HepG2 (cell line): ENCODE data around the gene B4GALT3. TPM values are rescaled to one million over a fixed set of nuclear protein-coding genes. Genes with fewer than 3 reads are reported as not detected.

Source experiments
- BRF2 ChIP-seq: sonication (generic); formaldehyde crosslinking; IDR thresholded peaks from 2 replicates; pipeline ENCODE4 v1.8.1; 2022; ENCODE audit warnings: mild to moderate bottlenecking, missing genetic modification reagents
- CREBL2 ChIP-seq: sonication (generic); formaldehyde crosslinking; IDR thresholded peaks from 2 replicates; pipeline ENCODE4 v1.8.1; 2023; ENCODE audit warnings: missing genetic modification reagents, mild to moderate bottlenecking, borderline replicate concordance
- GMEB1 ChIP-seq: sonication (generic); formaldehyde crosslinking; IDR thresholded peaks from 2 replicates; pipeline ENCODE4 v1.5.1; 2020; ENCODE audit warnings: missing genetic modification reagents, mild to moderate bottlenecking, borderline replicate concordance
- HCFC1 ChIP-seq: fragments of 150-350 bp; IDR thresholded peaks from 2 replicates; pipeline ENCODE4 v1.6.1; 2014; ENCODE audit warnings: low read depth, low read length
- IRF2 ChIP-seq: IDR thresholded peaks from 2 replicates; pipeline ENCODE4 v1.6.1; 2018; ENCODE audit warnings: missing genetic modification reagents, missing compliant biosample characterization
- KAT7 ChIP-seq: IDR thresholded peaks from 2 replicates; pipeline ENCODE4 v1.6.1; 2018; ENCODE audit warnings: borderline replicate concordance, missing compliant biosample characterization
- KDM5B ChIP-seq: sonication (generic); formaldehyde crosslinking; IDR thresholded peaks from 2 replicates; pipeline ENCODE4 v1.4.0; 2020; ENCODE audit warnings: missing genetic modification reagents, mild to moderate bottlenecking, borderline replicate concordance
- MTA1 ChIP-seq: sonication (generic); formaldehyde crosslinking; IDR thresholded peaks from 2 replicates; pipeline ENCODE4 v1.4.0; 2020; ENCODE audit warnings: missing genetic modification reagents, mild to moderate bottlenecking, borderline replicate concordance
- NFE2L1 ChIP-seq: sonication (generic); formaldehyde crosslinking; IDR thresholded peaks from 2 replicates; pipeline ENCODE4 v1.4.0; 2020; ENCODE audit warnings: missing genetic modification reagents, mild to moderate bottlenecking, borderline replicate concordance
- NFYC ChIP-seq: IDR thresholded peaks from 2 replicates; pipeline ENCODE4 v1.6.1; 2016; ENCODE audit warnings: missing genetic modification reagents, missing compliant biosample characterization
- NKX3-1 ChIP-seq: sonication (generic); formaldehyde crosslinking; IDR thresholded peaks from 2 replicates; pipeline ENCODE4 v1.5.0; 2020; ENCODE audit warnings: missing genetic modification reagents
- NR2C2 ChIP-seq: sonication (generic); formaldehyde crosslinking; IDR thresholded peaks from 2 replicates; pipeline ENCODE4 v1.4.0; 2020; ENCODE audit warnings: missing genetic modification reagents, mild to moderate bottlenecking, moderate library complexity, borderline replicate concordance
- SAFB2 ChIP-seq: sonication (generic); formaldehyde crosslinking; IDR thresholded peaks from 2 replicates; pipeline ENCODE4 v1.5.1; 2020; ENCODE audit warnings: missing genetic modification reagents, low read depth, mild to moderate bottlenecking, borderline replicate concordance
- TAF15 ChIP-seq: fragments of 200-400 bp; formaldehyde crosslinking; IDR thresholded peaks from one replicate; pipeline ENCODE4 v1.6.1; 2018; ENCODE audit warnings: mild to moderate bottlenecking, low read depth, low read length; ENCODE audit not compliant: poor library complexity, severe bottlenecking
- YEATS4 ChIP-seq: sonication (generic); formaldehyde crosslinking; IDR thresholded peaks from 2 replicates; pipeline ENCODE4 v1.4.0; 2020; ENCODE audit warnings: missing genetic modification reagents, borderline replicate concordance
- ZFY ChIP-seq: sonication (generic); formaldehyde crosslinking; IDR thresholded peaks from 2 replicates; pipeline ENCODE4 v1.4.0; 2020; ENCODE audit warnings: missing genetic modification reagents
- ZKSCAN1 ChIP-seq: fragments of 150-350 bp; IDR thresholded peaks from 2 replicates; pipeline ENCODE4 v1.6.1; 2014; ENCODE audit warnings: low read length
- ZNF205 ChIP-seq: IDR thresholded peaks from 2 replicates; pipeline ENCODE4 v1.6.1; 2018; ENCODE audit warnings: missing biosample characterization, missing genetic modification reagents
- ZNF251 ChIP-seq: sonication (generic); formaldehyde crosslinking; IDR thresholded peaks from 2 replicates; pipeline ENCODE4 v1.9.0; 2021; ENCODE audit warnings: mild to moderate bottlenecking, missing genetic modification reagents
- ZNF354B ChIP-seq: sonication (generic); formaldehyde crosslinking; IDR thresholded peaks from 2 replicates; pipeline ENCODE4 v1.8.0; 2022; ENCODE audit warnings: mild to moderate bottlenecking, missing genetic modification reagents
- ZNF576 ChIP-seq: sonication (generic); formaldehyde crosslinking; IDR thresholded peaks from 2 replicates; pipeline ENCODE4 v1.4.0; 2020; ENCODE audit warnings: mild to moderate bottlenecking, missing genetic modification reagents
- ZNF644 ChIP-seq: IDR thresholded peaks from 2 replicates; pipeline ENCODE4 v1.6.1; 2016; ENCODE audit warnings: low read depth
- ZNF652 ChIP-seq: IDR thresholded peaks from 2 replicates; pipeline ENCODE4 v1.6.1; 2016; ENCODE audit warnings: low read depth, borderline replicate concordance
- ZNF687 ChIP-seq: sonication (generic); formaldehyde crosslinking; IDR thresholded peaks from 2 replicates; pipeline ENCODE4 v1.5.1; 2020; ENCODE audit warnings: mild to moderate bottlenecking, missing genetic modification reagents, moderate library complexity
- polyA plus RNA-seq, 8 experiments: library from polyadenylated mRNA; depleted of rRNA in 3 of 8; stranded (reverse) in 7 of 8; unstranded in 1 of 8; fragments of >200 nt; fragmentation: Illumina TruSeq in 4 of 8; extraction: Trizol in 4 of 8; gene quantifications; 2 replicates each; pipeline versions ENCODE4 v1.2.1 to v1.2.3, GENCODE V29; 2011 to 2016; ENCODE audit warnings: low read depth in 4 of 8, missing spikeins in 1 of 8, mixed read lengths in 1 of 8; ENCODE audit not compliant: insufficient read depth in 1 of 8
- total RNA-seq, 5 experiments: library from RNA; depleted of rRNA; stranded (reverse); fragments of >200 nt; fragmentation: Illumina TruSeq; extraction: Trizol; gene quantifications; 2 replicates each; pipeline ENCODE4 v1.2.3, GENCODE V29; 2016; ENCODE audit warnings: low read depth in 1 of 5

B4GALT3 gene
- total and polyA plus RNA-seq, 2 of the 13 experiments (the other 11 are each of a cell fraction or from before 2014, with no cell fraction given) = 35.6 to 40.4 TPM

- TF ChIP-seq GMEB1 (peak; percentile 39; the same call in 1 of the 2 replicates), ZNF576 (0 out of 2 replicates have a peak, but pooled peaks have one; percentile 68), MTA1 (CRISPR knock-in tag) (peak; percentile 59; the same call in 1 of the 2 replicates), CREBL2 (CRISPR knock-in tag) (no peak), NFYC (no peak), ZNF205 (CRISPR knock-in tag) (no peak), SAFB2 (CRISPR knock-in tag) (no peak), ZFY (CRISPR knock-in tag) (peak; percentile 34; the same call in 1 of the 2 replicates), BRF2 (CRISPR knock-in tag) (no peak), NR2C2 (CRISPR knock-in tag) (no peak), HCFC1 (no peak), NKX3-1 (CRISPR knock-in tag) (no peak), ZNF652 (no peak), ZNF354B (no peak), ZNF251 (no peak), KDM5B (CRISPR knock-in tag) (no peak; the same call in 1 of the 2 replicates), NFE2L1 (CRISPR knock-in tag) (no peak), ZNF687 (peak; percentile 80), TAF15 (peak; percentile 50), ZNF644 (CRISPR knock-in tag) (no peak), YEATS4 (CRISPR knock-in tag) (peak; percentile 36; the same call in 1 of the 2 replicates), IRF2 (no peak), KAT7 (no peak), ZKSCAN1 (no peak)
Observed at GRCh38 chr1:161198194-161198896, 21.0 kb upstream of the B4GALT3 start (continued).
